ENCODE results near the gene SLC4A11.

SLC4A11 gene

GRCh38 chr20:3245711-3246110 is 6.7 kb upstream of the SLC4A11 start:
- no peaks in the 10 kb centered on the region for H3K79me2 ChIP-seq (ENCODE audit: low read length)
- no peaks in the 10 kb centered on the region for H3K36me3 ChIP-seq (replicated peaks; ENCODE audit: low read depth, low read length)
- no peaks in the 10 kb centered on the region for H4K20me1 ChIP-seq (ENCODE audit: insufficient read depth, low read length)
- no peak overlapping the region for H3K4me3 ChIP-seq (ENCODE audit: low read length)
- no peak overlapping the region for H3K4me2 ChIP-seq (ENCODE audit: low read length)
- H3K27ac ChIP-seq (ENCODE audit: low read length), result no peak overlapping the region
- TF ChIP-seq, protein P1, sequence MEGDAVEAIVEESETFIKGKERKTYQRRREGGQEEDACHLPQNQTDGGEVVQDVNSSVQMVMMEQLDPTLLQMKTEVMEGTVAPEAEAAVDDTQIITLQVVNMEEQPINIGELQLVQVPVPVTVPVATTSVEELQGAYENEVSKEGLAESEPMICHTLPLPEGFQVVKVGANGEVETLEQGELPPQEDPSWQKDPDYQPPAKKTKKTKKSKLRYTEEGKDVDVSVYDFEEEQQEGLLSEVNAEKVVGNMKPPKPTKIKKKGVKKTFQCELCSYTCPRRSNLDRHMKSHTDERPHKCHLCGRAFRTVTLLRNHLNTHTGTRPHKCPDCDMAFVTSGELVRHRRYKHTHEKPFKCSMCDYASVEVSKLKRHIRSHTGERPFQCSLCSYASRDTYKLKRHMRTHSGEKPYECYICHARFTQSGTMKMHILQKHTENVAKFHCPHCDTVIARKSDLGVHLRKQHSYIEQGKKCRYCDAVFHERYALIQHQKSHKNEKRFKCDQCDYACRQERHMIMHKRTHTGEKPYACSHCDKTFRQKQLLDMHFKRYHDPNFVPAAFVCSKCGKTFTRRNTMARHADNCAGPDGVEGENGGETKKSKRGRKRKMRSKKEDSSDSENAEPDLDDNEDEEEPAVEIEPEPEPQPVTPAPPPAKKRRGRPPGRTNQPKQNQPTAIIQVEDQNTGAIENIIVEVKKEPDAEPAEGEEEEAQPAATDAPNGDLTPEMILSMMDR (IDR thresholded peaks at IDR 0.05; ENCODE audit: low read depth, low read length), result no peak
- TF ChIP-seq EZH2phosphoT487 (IDR thresholded peaks at IDR 0.05; ENCODE audit: low read depth), result no peak
- H3K4me1 ChIP-seq (ENCODE audit: low read length), result peaks cover 7% of the 10 kb centered on the region
- H2AFZ ChIP-seq (ENCODE audit: low read depth, low read length), result no peak overlapping the region
- no peak overlapping the region for H3K9ac ChIP-seq (ENCODE audit: low read length)
- peaks cover 17% of the 10 kb centered on the region for H3K27me3 ChIP-seq (ENCODE audit: low read depth, low read length)
- no peaks in the 10 kb centered on the region for H3K9me3 ChIP-seq (ENCODE audit: insufficient read depth, low read length)

DNA sequence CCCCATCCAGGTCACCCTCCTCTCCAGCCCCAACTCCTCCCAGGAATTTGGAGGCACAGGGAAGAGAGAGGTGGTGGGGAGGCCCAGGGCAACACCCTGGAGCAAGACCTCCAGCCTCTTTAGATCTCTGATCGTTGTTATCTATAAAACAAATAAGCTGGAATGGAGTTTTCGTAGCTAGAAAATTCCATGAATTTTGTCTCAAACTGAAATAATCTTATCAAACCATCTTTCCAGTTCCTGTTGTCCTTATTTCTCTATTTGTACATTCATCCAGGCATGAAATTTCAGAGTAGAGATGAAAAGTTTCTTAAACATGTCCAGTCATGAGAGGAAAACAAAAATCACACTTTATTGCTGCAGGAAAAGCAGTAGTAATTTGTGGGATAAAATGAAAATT is 6.2 kb upstream of the SLC4A11 start:
- peaks cover 7% of the 10 kb centered on the region for H3K4me1 ChIP-seq (ENCODE audit: low read length)

GRCh38 chr20:3244613-3245012 is 5.6 kb upstream of the SLC4A11 start:
- H2AFZ ChIP-seq (ENCODE audit: low read depth, low read length), result no peak overlapping the region

More for the DNA sequence above, 6.2 kb upstream of the SLC4A11 start:
- TF ChIP-seq, protein P1 (IDR thresholded peaks at IDR 0.05; ENCODE audit: low read depth, low read length), result no peak
- TF ChIP-seq EZH2phosphoT487 (IDR thresholded peaks at IDR 0.05; ENCODE audit: low read depth), result no peak
- no peaks in the 10 kb centered on the region for H4K20me1 ChIP-seq (ENCODE audit: insufficient read depth, low read length)
- no peak overlapping the region for H3K27ac ChIP-seq (ENCODE audit: low read length)
- H3K27me3 ChIP-seq (ENCODE audit: low read depth, low read length), result peaks cover 21% of the 10 kb centered on the region
- H3K79me2 ChIP-seq (ENCODE audit: low read length), result no peaks in the 10 kb centered on the region
- no peaks in the 10 kb centered on the region for H3K9me3 ChIP-seq (ENCODE audit: insufficient read depth, low read length)
- H3K4me2 ChIP-seq (ENCODE audit: low read length), result no peak overlapping the region
- H3K9ac ChIP-seq (ENCODE audit: low read length), result no peak overlapping the region
- H3K36me3 ChIP-seq (replicated peaks; ENCODE audit: low read depth, low read length), result no peaks in the 10 kb centered on the region
- H3K4me3 ChIP-seq (ENCODE audit: low read length), result no peak overlapping the region
- H2AFZ ChIP-seq (ENCODE audit: low read depth, low read length), result no peak overlapping the region

DNA sequence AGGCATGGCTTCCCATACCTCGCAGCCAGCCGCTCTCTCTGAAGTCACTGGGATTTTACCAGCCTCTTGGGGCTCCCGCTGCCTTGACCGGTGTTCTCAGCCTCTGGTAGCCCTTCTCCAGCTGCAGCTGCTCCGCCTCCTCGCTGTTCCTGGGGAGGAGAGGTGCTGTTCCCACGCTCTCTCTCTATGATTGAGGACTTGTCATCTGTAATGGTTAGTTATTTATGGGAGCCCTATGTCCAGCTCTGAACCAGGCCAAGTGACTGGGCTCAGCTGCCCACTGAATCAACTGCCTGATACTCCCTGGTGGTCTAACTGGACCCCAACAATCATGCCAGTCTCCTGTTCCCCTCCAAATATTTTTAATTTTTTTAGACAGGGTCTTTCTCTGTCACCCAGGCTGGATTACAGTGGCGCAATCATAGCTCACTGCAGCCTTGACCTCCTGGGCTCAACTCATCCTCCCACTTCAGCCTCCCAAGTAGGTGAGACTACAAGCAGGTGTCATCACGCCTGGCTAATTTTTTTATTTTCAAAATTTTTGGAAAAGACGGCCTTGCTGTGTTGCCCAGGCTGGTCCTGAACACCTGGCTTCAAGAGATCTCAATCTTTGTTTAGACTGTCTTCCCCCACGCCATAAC is 4.8 kb upstream of the SLC4A11 start:
- no peaks in the 10 kb centered on the region for H3K36me3 ChIP-seq (replicated peaks; ENCODE audit: low read depth, low read length)
- H3K4me3 ChIP-seq (ENCODE audit: low read length), result no peak overlapping the region
- H3K27ac ChIP-seq (ENCODE audit: low read length), result no peak overlapping the region
- no peak overlapping the region for H3K9ac ChIP-seq (ENCODE audit: low read length)
- H2AFZ ChIP-seq (ENCODE audit: low read depth, low read length), result no peak overlapping the region
- no peak overlapping the region for H3K4me2 ChIP-seq (ENCODE audit: low read length)
- no peaks in the 10 kb centered on the region for H4K20me1 ChIP-seq (ENCODE audit: insufficient read depth, low read length)
- no peaks in the 10 kb centered on the region for H3K9me3 ChIP-seq (ENCODE audit: insufficient read depth, low read length)
- peaks cover 7% of the 10 kb centered on the region for H3K4me1 ChIP-seq (ENCODE audit: low read length)
- H3K79me2 ChIP-seq (ENCODE audit: low read length), result no peaks in the 10 kb centered on the region
- H3K27me3 ChIP-seq (ENCODE audit: low read depth, low read length), result peaks cover 24% of the 10 kb centered on the region
- TF ChIP-seq, protein P1 (IDR thresholded peaks at IDR 0.05; ENCODE audit: low read depth, low read length), result no peak
- no peak for TF ChIP-seq EZH2phosphoT487 (IDR thresholded peaks at IDR 0.05; ENCODE audit: low read depth)

More at GRCh38 chr20:3244613-3245012, 5.6 kb upstream of the SLC4A11 start:
- no peak overlapping the region for H3K27ac ChIP-seq (ENCODE audit: low read length)
- no peaks in the 10 kb centered on the region for H3K9me3 ChIP-seq (ENCODE audit: insufficient read depth, low read length)
- no peaks in the 10 kb centered on the region for H3K36me3 ChIP-seq (replicated peaks; ENCODE audit: low read depth, low read length)
- no peak overlapping the region for H3K4me3 ChIP-seq (ENCODE audit: low read length)
- TF ChIP-seq, protein P1 (IDR thresholded peaks at IDR 0.05; ENCODE audit: low read depth, low read length), result no peak
- no peak for TF ChIP-seq EZH2phosphoT487 (IDR thresholded peaks at IDR 0.05; ENCODE audit: low read depth)
- H3K4me2 ChIP-seq (ENCODE audit: low read length), result no peak overlapping the region
- peaks cover 24% of the 10 kb centered on the region for H3K27me3 ChIP-seq (ENCODE audit: low read depth, low read length)
- no peaks in the 10 kb centered on the region for H3K79me2 ChIP-seq (ENCODE audit: low read length)
- H4K20me1 ChIP-seq (ENCODE audit: insufficient read depth, low read length), result no peaks in the 10 kb centered on the region
- H3K4me1 ChIP-seq (ENCODE audit: low read length), result peaks cover 7% of the 10 kb centered on the region
- H3K9ac ChIP-seq (ENCODE audit: low read length), result no peak overlapping the region
